ENCODE data around the gene NAALADL2.
A peak's percentile ranks its signal among the peaks of the same experiment; 100 is the strongest.

Gene NAALADL2

DNA sequence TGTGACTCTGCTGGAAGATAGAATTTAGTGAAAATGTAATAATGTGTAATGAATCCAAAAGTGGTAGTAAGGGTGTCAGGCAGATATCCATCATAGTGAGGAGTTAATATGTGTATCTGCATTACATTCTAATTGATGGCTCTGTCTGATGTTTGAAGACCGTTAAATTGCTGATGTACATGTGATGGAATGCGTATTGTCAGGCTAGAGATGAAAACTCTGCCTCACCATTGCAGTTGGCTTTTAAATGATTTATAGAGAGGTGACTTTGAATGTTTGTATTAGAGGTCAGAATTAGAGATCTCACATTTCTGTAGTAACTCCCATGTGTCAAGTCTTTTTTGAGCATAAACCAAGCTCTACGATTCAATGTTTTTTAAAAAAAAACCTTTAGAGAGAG is 234.6 kb downstream of the NAALADL2 start:
- no peak overlapping the region for H3K4me3 ChIP-seq (ENCODE audit: low read depth, low read length)
- TF ChIP-seq, protein P1, sequence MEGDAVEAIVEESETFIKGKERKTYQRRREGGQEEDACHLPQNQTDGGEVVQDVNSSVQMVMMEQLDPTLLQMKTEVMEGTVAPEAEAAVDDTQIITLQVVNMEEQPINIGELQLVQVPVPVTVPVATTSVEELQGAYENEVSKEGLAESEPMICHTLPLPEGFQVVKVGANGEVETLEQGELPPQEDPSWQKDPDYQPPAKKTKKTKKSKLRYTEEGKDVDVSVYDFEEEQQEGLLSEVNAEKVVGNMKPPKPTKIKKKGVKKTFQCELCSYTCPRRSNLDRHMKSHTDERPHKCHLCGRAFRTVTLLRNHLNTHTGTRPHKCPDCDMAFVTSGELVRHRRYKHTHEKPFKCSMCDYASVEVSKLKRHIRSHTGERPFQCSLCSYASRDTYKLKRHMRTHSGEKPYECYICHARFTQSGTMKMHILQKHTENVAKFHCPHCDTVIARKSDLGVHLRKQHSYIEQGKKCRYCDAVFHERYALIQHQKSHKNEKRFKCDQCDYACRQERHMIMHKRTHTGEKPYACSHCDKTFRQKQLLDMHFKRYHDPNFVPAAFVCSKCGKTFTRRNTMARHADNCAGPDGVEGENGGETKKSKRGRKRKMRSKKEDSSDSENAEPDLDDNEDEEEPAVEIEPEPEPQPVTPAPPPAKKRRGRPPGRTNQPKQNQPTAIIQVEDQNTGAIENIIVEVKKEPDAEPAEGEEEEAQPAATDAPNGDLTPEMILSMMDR (conservative IDR thresholded peaks at IDR 0.05; ENCODE audit: low read depth, low read length) = no peak
- no peak for DNase-seq (ENCODE audit: low read depth)

DNA sequence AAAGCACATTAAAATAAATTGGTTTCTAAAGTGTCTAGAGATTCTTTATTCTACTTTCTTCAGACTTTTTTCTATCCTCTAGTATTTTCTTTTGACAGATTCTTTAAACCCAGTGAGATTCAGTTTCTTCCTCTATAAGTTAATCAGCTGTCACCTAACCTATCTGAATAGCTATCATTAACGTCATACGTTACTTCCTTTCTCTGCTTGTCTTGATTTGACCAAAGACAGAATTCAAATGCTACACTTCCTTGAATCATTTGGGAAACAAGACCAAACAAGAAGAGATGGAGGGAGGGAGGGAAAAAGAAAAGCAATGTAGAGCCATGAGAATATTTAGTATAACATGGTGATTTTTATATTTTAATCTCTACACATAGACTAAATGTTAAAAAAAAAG is 235.2 kb downstream of the NAALADL2 start:
- TF ChIP-seq, protein P1 (conservative IDR thresholded peaks at IDR 0.05; ENCODE audit: low read depth, low read length) = no peak
- DNase-seq (ENCODE audit: low read depth) = no peak
- no peak overlapping the region for H3K4me3 ChIP-seq (ENCODE audit: low read depth, low read length)

DNA sequence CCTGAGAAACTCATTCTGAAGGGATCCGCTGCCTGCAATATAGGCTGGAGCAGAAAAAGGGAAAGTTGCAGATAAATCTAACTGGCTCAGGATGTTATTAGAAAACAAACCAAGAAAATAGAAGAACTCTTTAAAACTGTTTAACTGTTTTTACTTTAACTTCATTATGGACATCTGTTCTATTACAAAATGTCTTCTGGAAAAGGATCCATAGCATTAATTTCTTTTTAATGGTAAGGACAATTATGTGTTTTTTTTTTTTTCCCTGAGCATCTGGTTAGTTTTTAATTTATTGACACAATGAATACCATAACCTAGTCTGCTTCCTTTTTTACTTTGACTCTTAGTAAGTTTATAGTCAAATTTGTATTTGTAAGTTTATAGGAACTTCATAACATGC is 239.5 kb downstream of the NAALADL2 start:
- no peak for DNase-seq (ENCODE audit: low read depth)
- H3K4me3 ChIP-seq (ENCODE audit: low read depth, low read length) = no peak overlapping the region
- TF ChIP-seq, protein P1 (conservative IDR thresholded peaks at IDR 0.05; ENCODE audit: low read depth, low read length) = no peak

DNA sequence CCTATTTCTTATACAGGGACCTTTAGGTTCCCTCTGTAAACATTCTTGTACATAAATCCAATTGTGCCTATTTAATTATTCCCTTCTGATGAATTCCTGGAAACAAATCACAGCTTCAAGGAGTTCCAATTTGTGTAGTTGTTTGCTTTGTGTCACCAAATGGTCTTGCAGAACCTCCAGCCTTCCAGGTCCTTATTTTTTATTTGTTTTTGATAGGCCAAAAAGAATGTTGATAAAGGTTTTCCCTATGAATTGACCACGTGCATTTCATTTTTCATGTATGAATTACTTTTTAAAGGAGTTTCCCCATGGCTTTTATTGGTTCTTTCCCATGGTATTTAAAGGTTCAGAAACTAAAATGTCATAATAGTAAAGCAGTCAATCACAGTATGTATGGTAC is 243.0 kb downstream of the NAALADL2 start:
- no peak for DNase-seq (ENCODE audit: low read depth)
- TF ChIP-seq, protein P1 (conservative IDR thresholded peaks at IDR 0.05; ENCODE audit: low read depth, low read length) = no peak
- no peak overlapping the region for H3K4me3 ChIP-seq (ENCODE audit: low read depth, low read length)

DNA sequence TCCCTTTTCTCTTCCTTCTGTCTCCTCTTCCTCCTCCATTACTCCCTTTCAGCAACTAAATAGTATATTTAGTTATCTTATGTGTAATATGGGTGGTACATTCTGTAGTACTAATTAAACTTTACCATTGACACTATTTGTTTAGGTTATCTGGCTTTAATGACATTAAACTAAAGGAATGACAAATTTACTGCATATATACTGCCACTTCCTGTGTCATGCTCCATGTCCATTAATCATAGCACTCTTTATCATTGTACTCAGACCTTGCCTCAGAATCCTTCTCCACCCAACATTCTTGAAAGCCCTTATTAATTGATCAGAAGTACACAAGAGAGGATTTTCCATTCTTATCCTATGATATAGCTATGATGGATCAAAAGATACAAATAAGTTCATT is 244.2 kb downstream of the NAALADL2 start:
- no peak overlapping the region for H3K4me3 ChIP-seq (ENCODE audit: low read depth, low read length)
- TF ChIP-seq, protein P1 (conservative IDR thresholded peaks at IDR 0.05; ENCODE audit: low read depth, low read length) = no peak
- DNase-seq (ENCODE audit: low read depth) = no peak

DNA sequence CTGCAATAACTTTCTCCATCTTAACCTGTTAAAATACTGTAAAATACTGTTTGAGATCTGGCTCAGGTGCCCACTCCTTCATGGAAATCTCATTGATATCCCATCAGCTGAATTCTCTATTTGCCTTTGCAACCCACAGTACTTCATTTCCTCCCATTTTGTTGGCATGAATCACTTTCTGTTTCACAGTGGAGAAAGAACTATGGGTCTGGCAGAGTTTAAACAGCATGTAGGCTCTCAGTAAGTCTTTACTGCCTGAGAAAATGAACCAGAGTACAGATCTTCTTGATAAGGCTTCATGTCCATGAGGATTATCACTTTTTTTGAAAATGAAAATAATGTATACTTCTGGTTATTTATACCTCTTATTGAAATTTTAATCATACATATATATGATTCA is 245.9 kb downstream of the NAALADL2 start:
- TF ChIP-seq, protein P1 (conservative IDR thresholded peaks at IDR 0.05; ENCODE audit: low read depth, low read length) = no peak
- no peak overlapping the region for H3K4me3 ChIP-seq (ENCODE audit: low read depth, low read length)
- peak; percentile 52 for DNase-seq (ENCODE audit: low read depth)

DNA sequence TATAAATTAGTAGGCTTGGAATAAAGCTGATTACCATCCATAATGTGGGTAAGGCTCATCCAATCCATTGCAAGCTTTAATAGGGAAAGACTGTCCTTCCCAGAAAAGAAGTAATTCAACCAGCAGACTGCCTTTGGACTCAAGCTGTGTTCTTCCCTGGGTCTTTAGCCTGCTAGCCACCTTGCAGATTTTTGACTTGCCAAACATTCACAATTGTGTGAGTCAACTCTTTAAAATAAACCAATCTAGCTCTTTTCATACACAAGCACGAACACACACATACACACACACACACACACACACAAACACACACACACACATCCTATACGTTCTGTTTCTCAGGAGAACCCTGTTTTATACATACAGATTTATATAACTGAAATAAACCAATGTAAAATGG is 248.1 kb downstream of the NAALADL2 start:
- no peak overlapping the region for H3K4me3 ChIP-seq (ENCODE audit: low read depth, low read length)
- peak; percentile 69 for DNase-seq (ENCODE audit: low read depth)
- TF ChIP-seq, protein P1 (conservative IDR thresholded peaks at IDR 0.05; ENCODE audit: low read depth, low read length) = no peak

Measured in choroid plexus epithelial cell (primary cell).